ENCODE results near the gene HGS. TPM values are rescaled to one million over a fixed set of nuclear protein-coding genes. Genes with fewer than 3 reads are reported as not detected.

Gene HGS
- polyA plus RNA-seq (2013, experiment 1 of 2; ENCODE audit: insufficient read length), result 99.6 TPM
- 102 TPM for polyA plus RNA-seq (2013, experiment 2 of 2; ENCODE audit: insufficient read length)

GRCh38 chr17:81683584-81684441 is at the start of gene HGS, which contains the start of gene ARL16:
Gene HGS (plus strand): TSS chr17:81684011. CDS start chr17:81684067, 56 bp downstream.
Gene ARL16 (minus strand): TSS chr17:81683797. CDS start chr17:81683753, 44 bp downstream.
- DNase-seq, result peak; percentile 99

DNA sequence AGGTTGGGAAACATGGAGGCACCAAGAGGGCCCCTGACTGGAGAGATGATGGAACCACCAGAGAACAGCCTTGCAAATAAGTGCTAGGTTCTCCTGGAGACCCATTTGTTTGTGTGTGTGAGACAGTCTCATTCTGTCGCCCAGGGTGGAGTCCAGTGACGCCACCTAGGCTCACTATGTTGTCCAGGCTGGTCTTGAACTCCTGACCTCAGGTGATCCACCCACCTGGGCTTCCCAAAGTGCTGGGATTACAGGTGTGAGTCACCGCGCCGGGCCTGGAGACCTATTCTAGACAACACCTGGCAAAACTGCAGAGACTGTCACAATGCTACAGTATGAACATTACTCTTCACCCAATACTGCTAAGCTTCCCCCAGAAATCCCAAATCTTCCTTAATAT is 48.4 kb upstream of the HGS start:
- no peak for DNase-seq

- DNase-seq, result no peak
These were observed 47.8 kb upstream of the HGS start for GRCh38 chr17:81635973-81636504.

DNA sequence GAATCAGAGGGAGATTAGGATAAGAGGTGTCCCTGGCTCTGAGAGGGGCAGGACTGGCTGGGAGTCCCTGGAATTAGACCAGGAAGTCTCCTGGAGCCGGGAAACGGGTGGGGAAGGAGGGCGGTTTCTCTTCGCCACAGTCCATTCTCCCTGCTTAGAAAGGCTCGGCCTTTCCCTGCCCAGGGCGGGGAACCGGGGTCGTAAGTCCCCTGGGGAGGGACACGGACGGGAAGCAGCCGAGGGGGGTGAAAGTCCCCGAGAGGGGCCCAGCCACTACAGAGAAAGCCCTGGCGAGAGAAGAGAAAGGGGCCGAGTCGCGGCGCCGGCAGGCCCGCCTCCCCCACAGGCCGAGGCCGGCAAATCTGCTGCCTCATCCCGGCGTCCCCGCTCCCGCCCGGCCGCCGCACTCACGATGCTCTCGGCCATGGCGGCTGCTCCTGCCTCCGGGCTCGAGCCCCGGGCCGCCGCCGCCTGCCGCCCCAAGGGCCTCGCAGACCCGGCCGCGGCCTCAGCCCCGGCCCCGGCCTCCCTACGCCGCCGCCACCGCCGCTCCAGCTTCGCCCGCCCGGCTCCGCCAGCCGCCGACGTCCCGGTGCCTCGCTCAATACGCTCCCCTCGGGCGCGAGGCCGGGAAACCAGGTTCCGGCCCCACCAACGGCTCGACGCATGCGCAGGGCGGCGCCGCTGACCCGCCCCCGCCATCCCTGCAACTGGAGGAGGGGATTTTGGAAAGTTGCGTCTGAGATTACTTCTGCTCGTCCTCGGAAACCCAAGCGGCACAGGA is 47.1 kb upstream of the HGS start, which contains the start of the genes NPLOC4 and TSPAN10:
Gene NPLOC4, minus strand, starts transcription at position 608 of the 784 bp plus-strand sequence. Its CDS starts 182 bp downstream, at position 426.
Gene TSPAN10, plus strand, starts transcription at position 692 of the 784 bp plus-strand sequence. CDS start 5,217 bp downstream, outside the sequence.
- DNase-seq, result peak; percentile 83

- no peak for DNase-seq
These were observed 45.1 kb upstream of the HGS start for GRCh38 chr17:81638683-81639082.

- DNase-seq, result no peak
These were observed 43.8 kb upstream of the HGS start for GRCh38 chr17:81640011-81640410.

GRCh38 chr17:81641825-81642489 is 41.9 kb upstream of the HGS start:
- peak; percentile 73 for DNase-seq

DNA sequence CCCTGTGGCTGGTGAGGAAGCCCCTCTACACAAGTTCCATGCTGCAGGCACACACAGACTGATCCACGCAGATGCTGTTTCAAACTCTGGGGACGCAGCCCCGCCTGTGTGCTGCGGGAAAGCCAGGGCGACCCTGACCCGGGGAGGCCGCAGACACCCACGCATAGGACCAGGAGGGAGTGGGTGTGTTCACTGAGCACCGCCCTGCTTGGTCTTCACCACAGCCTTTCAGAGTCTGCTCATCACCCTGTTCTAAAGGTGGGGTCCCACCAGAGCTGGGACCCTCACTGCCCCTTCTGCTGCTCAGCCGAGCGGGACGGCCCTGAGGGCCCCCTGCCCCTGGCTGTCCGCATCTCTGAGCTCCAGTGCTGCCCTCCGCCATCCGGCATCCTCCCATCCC is 39.3 kb upstream of the HGS start:
- no peak for DNase-seq

DNA sequence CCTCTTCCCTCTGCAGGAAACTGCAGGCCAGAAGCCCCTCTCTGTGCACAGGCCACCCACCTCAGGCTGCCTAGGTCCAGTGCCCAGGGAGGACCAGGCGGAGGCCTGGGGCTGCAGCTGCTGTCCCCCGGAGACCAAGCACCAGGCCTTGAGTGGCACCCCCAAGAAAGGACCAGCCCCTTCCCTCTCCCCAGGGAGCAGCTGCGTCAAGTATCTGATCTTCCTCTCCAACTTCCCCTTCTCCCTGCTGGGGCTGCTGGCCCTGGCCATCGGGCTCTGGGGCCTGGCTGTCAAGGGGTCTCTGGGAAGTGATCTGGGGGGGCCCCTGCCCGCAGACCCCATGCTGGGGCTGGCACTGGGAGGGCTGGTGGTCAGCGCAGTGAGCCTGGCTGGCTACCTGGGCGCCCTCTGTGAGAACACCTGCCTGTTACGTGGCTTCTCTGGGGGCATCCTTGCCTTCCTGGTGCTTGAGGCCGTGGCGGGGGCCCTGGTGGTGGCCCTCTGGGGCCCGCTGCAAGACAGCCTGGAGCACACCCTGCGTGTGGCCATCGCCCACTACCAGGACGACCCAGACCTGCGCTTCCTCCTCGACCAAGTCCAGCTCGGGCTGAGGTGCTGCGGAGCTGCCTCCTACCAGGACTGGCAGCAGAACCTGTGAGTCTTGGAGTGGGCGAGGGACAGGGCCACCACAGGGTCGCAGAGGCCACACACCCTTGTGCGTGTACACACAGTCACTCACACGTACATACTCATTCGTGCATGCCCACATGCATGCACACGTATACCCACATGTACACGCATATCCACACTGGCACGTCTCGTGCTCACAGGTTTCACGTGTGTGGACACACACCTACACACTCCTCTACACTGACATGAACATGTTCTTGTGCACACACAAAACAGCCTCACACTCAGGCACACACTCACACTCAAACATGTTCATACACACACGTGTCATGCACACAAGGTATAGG is 38.5 kb upstream of the HGS start:
- no peak for DNase-seq

- DNase-seq, result no peak
These were observed 36.8 kb upstream of the HGS start for GRCh38 chr17:81646869-81647600.

- no peak for DNase-seq
These were observed 36.2 kb upstream of the HGS start for GRCh38 chr17:81647640-81648012.

- DNase-seq, result no peak
These were observed 35.7 kb upstream of the HGS start for GRCh38 chr17:81648013-81648706.

- no peak for DNase-seq
These were observed 35.1 kb upstream of the HGS start for GRCh38 chr17:81648707-81649085.

GRCh38 chr17:81650951-81651350 is 32.9 kb upstream of the HGS start:
- DNase-seq, result no peak

DNA sequence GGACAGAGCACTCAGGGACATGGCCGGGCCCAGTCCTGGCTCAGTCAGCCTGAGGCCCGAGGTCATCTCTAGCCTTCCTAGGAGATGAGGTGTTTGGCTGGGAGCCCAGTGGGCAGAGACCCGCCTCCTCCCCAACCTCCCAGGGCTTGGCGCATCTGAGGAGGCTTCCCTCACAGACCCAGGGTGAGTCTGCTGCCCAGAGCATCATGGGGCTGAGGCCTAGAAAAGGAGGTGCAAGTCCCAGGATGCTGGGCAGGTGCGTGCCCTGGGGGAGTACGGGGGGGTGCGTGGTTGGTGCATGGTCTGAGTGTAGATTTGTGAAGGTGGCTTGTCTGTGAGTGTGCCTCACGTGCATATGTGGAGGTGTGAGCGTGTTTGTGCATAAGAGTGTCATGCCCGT is 32.1 kb upstream of the HGS start:
- DNase-seq, result peak; percentile 77

DNA sequence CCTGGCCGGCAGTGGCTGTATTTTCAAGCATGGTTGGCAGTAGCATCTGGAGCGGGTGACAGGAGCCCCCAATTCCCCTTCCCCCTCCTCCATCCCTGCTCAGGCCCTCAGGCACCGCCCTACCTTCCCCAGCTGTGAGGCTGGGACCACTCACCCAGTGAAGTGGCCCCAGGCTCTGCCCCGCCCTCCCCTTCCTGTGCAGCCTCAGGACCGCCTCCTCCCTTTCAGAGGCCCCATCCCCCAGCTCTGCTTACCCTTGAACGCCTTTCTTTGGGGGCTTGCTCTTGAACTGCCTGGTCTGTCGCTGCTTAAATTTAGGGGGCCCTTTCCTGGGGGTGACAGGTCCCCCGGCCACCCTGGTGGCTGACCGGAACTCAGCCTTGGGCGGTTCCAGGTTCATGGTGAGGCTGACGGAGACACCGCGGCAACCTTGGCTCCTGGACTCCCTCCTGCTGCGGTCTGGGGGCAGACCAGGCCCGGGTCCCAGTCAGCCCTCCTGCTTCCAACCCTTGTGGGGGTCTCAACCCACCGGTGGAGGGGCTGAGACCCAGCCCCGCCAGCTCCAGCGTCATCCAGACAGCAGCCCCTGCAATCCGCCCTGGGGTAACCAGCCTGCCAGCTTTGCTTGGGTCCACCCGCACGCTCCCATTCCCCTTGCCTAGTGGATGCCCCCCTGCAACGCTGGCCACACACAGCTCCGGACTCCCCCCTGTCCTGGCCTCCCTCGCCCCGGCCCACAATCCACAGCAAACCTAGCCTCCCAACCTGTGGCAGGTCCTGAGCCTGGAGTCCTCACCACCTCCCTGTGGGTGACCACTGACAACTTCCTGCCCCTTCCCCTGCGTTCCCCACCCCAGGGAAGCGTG is 30.7 kb upstream of the HGS start:
- no peak for DNase-seq

- DNase-seq, result no peak
These were observed 28.3 kb upstream of the HGS start for GRCh38 chr17:81655378-81656117.

Data from fibroblast of skin of abdomen (primary cell).